ENCODE measurements around the gene TULP4. TPM values are rescaled to one million over a fixed set of nuclear protein-coding genes. Genes with fewer than 3 reads are reported as not detected.

Gene TULP4
- polyA plus RNA-seq, 2 of the 4 experiments (the other 2 are of a cell fraction) = 5.0 to 10.6 TPM

DNA sequence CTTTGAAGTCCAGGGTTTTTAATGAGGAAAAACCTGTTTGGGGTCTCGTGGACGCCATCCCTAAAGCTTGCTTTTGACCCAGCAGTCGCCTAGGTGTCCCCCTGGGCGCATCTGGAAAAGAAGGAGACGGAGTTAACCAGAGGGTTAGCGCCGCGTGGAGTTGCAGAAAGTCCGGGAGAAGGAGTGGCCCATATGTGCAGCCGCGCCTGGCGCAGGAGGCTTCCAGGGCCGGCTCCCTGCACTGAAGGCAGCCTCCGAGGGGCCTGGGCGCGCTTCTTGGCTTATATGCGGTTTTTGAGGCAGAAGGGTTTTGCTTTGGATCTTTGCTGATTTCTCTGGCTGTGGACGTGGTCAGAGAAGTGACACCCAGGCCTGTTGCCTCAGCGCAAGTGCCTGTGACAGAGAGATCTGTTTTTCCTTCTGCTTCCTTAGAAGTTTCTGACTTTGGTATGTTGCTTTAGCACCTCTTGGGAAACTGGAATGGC lies 248.6 kb downstream of the TULP4 start:
- Histone ChIP-seq H3K4me1 (peaks cover 17% of the 10 kb centered on the region; the same call in 2 of the 3 replicates), H3K4me2 (peak overlapping the region; percentile 92), H3K4me3 (peak overlapping the region; percentile 98), H3K9me3 (no peaks in the 10 kb centered on the region), H3K27ac (peak overlapping the region; percentile 95)
- ChIA-PET CTCF (no interaction called here), POLR2A (no interaction called here)
- WGBS (ENCODE audit: missing lambda C conversion rate) = 12% methylated on average over 14 of the region's 19 CpGs
- FAIRE-seq (no peak), ATAC-seq (peak in 1 of 2 experiments; percentile 53; a peak in 3 of 6 replicates), DNase-seq (ENCODE audit: low read depth in 1 of 2, low spot score in 1 of 2) (no peak)
- TF ChIP-seq CHD4 (IDR thresholded peaks at IDR 0.05; ENCODE audit: borderline replicate concordance) (no peak), EP300 (IDR thresholded peaks at IDR 0.05) (no peak), RNF2 (IDR thresholded peaks at IDR 0.05; ENCODE audit: borderline replicate concordance, low read depth) (no peak), JUNB (IDR thresholded peaks at IDR 0.05) (no peak), EHMT2 (IDR thresholded peaks at IDR 0.05; ENCODE audit: low read depth) (no peak), ZFP36 (IDR thresholded peaks at IDR 0.05; ENCODE audit: borderline replicate concordance, partially characterized antibody) (no peak), RAD21 (conservative IDR thresholded peaks at IDR 0.05 in 1 of 2, IDR thresholded peaks at IDR 0.05 in 1 of 2) (no peak), NFE2L2 (conservative IDR thresholded peaks at IDR 0.05; ENCODE audit: low read length) (no peak), ESRRA (IDR thresholded peaks at IDR 0.05; ENCODE audit: borderline replicate concordance, low read length) (no peak), GATA3 (IDR thresholded peaks at IDR 0.05; ENCODE audit: borderline replicate concordance) (no peak), PHF8 (IDR thresholded peaks at IDR 0.05; ENCODE audit: borderline replicate concordance, low read depth) (no peak), NR3C1 (IDR thresholded peaks at IDR 0.05) (no peak)
- TF ChIP-seq, protein P1, sequence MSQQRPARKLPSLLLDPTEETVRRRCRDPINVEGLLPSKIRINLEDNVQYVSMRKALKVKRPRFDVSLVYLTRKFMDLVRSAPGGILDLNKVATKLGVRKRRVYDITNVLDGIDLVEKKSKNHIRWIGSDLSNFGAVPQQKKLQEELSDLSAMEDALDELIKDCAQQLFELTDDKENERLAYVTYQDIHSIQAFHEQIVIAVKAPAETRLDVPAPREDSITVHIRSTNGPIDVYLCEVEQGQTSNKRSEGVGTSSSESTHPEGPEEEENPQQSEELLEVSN (IDR thresholded peaks at IDR 0.05; ENCODE audit: borderline replicate concordance, low read depth) = no peak
- TF ChIP-seq, protein P2, sequence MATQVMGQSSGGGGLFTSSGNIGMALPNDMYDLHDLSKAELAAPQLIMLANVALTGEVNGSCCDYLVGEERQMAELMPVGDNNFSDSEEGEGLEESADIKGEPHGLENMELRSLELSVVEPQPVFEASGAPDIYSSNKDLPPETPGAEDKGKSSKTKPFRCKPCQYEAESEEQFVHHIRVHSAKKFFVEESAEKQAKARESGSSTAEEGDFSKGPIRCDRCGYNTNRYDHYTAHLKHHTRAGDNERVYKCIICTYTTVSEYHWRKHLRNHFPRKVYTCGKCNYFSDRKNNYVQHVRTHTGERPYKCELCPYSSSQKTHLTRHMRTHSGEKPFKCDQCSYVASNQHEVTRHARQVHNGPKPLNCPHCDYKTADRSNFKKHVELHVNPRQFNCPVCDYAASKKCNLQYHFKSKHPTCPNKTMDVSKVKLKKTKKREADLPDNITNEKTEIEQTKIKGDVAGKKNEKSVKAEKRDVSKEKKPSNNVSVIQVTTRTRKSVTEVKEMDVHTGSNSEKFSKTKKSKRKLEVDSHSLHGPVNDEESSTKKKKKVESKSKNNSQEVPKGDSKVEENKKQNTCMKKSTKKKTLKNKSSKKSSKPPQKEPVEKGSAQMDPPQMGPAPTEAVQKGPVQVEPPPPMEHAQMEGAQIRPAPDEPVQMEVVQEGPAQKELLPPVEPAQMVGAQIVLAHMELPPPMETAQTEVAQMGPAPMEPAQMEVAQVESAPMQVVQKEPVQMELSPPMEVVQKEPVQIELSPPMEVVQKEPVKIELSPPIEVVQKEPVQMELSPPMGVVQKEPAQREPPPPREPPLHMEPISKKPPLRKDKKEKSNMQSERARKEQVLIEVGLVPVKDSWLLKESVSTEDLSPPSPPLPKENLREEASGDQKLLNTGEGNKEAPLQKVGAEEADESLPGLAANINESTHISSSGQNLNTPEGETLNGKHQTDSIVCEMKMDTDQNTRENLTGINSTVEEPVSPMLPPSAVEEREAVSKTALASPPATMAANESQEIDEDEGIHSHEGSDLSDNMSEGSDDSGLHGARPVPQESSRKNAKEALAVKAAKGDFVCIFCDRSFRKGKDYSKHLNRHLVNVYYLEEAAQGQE (IDR thresholded peaks at IDR 0.05) = no peak
- TF ChIP-seq, protein P3, sequence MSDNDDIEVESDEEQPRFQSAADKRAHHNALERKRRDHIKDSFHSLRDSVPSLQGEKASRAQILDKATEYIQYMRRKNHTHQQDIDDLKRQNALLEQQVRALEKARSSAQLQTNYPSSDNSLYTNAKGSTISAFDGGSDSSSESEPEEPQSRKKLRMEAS (IDR thresholded peaks at IDR 0.05) = no peak
- TF ChIP-seq, protein P4, sequence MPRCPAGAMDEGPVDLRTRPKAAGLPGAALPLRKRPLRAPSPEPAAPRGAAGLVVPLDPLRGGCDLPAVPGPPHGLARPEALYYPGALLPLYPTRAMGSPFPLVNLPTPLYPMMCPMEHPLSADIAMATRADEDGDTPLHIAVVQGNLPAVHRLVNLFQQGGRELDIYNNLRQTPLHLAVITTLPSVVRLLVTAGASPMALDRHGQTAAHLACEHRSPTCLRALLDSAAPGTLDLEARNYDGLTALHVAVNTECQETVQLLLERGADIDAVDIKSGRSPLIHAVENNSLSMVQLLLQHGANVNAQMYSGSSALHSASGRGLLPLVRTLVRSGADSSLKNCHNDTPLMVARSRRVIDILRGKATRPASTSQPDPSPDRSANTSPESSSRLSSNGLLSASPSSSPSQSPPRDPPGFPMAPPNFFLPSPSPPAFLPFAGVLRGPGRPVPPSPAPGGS (IDR thresholded peaks at IDR 0.05) = no peak
- TF ChIP-seq, protein P5, sequence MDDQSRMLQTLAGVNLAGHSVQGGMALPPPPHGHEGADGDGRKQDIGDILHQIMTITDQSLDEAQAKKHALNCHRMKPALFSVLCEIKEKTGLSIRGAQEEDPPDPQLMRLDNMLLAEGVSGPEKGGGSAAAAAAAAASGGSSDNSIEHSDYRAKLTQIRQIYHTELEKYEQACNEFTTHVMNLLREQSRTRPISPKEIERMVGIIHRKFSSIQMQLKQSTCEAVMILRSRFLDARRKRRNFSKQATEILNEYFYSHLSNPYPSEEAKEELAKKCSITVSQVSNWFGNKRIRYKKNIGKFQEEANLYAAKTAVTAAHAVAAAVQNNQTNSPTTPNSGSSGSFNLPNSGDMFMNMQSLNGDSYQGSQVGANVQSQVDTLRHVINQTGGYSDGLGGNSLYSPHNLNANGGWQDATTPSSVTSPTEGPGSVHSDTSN (IDR thresholded peaks at IDR 0.05) = no peak

Small RNAs within 50 kb of the gene (small RNA-seq; reads per million reads assigned to genes)
- gene RN7SL173P = 0 reads per million in 6 experiments

Other genes with a start within 250 kb of the TULP4 start
- gene SERAC1, start 144.2 kb upstream of the TULP4 start, polyA plus RNA-seq (2011; rRNA removed) = 5.8 and 6.7 TPM in 2 replicates
- 4.5 to 5.1 TPM (median 4.5 TPM) in 3 replicates for gene SERAC1, start 144.2 kb upstream of the TULP4 start, polyA plus RNA-seq (2017; fragmentation: RNase III; extraction: RNeasy Plus Mini Kit Qiagen cat#74134 plus additional on column Dnase treatment)
- gene GTF2H5, start 144.1 kb upstream of the TULP4 start, polyA plus RNA-seq (2011; rRNA removed) = 15.1 and 19.5 TPM in 2 replicates
- 30.2 to 33.9 TPM (median 31.7 TPM) in 3 replicates for gene GTF2H5, start 144.1 kb upstream of the TULP4 start, polyA plus RNA-seq (2017; fragmentation: RNase III; extraction: RNeasy Plus Mini Kit Qiagen cat#74134 plus additional on column Dnase treatment)
- 19.9 and 21.1 TPM in 2 replicates for gene TMEM181, start 247.6 kb downstream of the TULP4 start, polyA plus RNA-seq (2011; rRNA removed)
- 11.6 to 12.1 TPM (median 11.8 TPM) in 3 replicates for gene TMEM181, start 247.6 kb downstream of the TULP4 start, polyA plus RNA-seq (2017; fragmentation: RNase III; extraction: RNeasy Plus Mini Kit Qiagen cat#74134 plus additional on column Dnase treatment)